Measurements from ENCODE around the gene FBH1.

- TF ChIP-seq, protein P1, sequence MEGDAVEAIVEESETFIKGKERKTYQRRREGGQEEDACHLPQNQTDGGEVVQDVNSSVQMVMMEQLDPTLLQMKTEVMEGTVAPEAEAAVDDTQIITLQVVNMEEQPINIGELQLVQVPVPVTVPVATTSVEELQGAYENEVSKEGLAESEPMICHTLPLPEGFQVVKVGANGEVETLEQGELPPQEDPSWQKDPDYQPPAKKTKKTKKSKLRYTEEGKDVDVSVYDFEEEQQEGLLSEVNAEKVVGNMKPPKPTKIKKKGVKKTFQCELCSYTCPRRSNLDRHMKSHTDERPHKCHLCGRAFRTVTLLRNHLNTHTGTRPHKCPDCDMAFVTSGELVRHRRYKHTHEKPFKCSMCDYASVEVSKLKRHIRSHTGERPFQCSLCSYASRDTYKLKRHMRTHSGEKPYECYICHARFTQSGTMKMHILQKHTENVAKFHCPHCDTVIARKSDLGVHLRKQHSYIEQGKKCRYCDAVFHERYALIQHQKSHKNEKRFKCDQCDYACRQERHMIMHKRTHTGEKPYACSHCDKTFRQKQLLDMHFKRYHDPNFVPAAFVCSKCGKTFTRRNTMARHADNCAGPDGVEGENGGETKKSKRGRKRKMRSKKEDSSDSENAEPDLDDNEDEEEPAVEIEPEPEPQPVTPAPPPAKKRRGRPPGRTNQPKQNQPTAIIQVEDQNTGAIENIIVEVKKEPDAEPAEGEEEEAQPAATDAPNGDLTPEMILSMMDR (IDR thresholded peaks at IDR 0.05; ENCODE audit: low read depth, low read length), result no peak
- no peak for TF ChIP-seq POLR2A (IDR thresholded peaks at IDR 0.05; ENCODE audit: extremely low read depth, insufficient read length)
These were observed 83.0 kb downstream of the FBH1 start for GRCh38 chr10:5973069-5973468.

All from NB4 (cell line).